D721Med (cell line): ENCODE data around the gene CRISPLD2.

ENCODE experiments used
- DNase-seq: peaks from one replicate; pipeline ENCODE4 v3.0.0; 2011; ENCODE audit warnings: low spot score; ENCODE audit not compliant: insufficient read length
- FAIRE-seq: peaks from 2 replicates; lab custom pipeline; 2011; peaks lifted over from hg19 to GRCh38; lab: Jason Lieb, UNC
- CTCF ChIP-seq: IDR thresholded peaks from 2 replicates; pipeline ENCODE4 v1.5.1; 2012; ENCODE audit warnings: mild to moderate bottlenecking, control low read depth; ENCODE audit not compliant: insufficient read depth; ENCODE audit errors: missing control alignments

CRISPLD2 gene

GRCh38 chr16:84879569-84880487 is 60.0 kb downstream of the CRISPLD2 start:
- FAIRE-seq (no peak), DNase-seq (no peak)
- TF ChIP-seq CTCF = no peak

GRCh38 chr16:84881702-84882521 is 62.1 kb downstream of the CRISPLD2 start:
- FAIRE-seq (no peak), DNase-seq (no peak)
- no peak for TF ChIP-seq CTCF

GRCh38 chr16:84883301-84883700 is 63.5 kb downstream of the CRISPLD2 start:
- DNase-seq (no peak), FAIRE-seq (no peak)
- TF ChIP-seq CTCF = no peak

- FAIRE-seq (no peak), DNase-seq (no peak)
- TF ChIP-seq CTCF = no peak
Observed at GRCh38 chr16:84884246-84884595, 64.4 kb downstream of the CRISPLD2 start.

GRCh38 chr16:84884596-84885341 is 65.0 kb downstream of the CRISPLD2 start:
- no peak for DNase-seq
- TF ChIP-seq CTCF = no peak
- FAIRE-seq = no peak

- no peak for FAIRE-seq
- no peak for DNase-seq
- no peak for TF ChIP-seq CTCF
Observed at GRCh38 chr16:84885342-84885910, 65.6 kb downstream of the CRISPLD2 start.
